ENCODE results near the gene CST8. TPM values are rescaled to one million over a fixed set of nuclear protein-coding genes. Genes with fewer than 3 reads are reported as not detected.

CST8 gene
- total RNA-seq, 1 experiment from 2014 or later: not detected

- no peak overlapping the region for H4K91ac ChIP-seq (ENCODE audit: insufficient read length, low read depth, low read length)
- H3K79me1 ChIP-seq (ENCODE audit: insufficient read depth, low read depth, low read length, poor library complexity, severe bottlenecking): no peaks in the 10 kb centered on the region
- no peak overlapping the region for H2BK120ac ChIP-seq (ENCODE audit: low read depth, low read length, poor library complexity, severe bottlenecking)
- no peak overlapping the region for H2AK5ac ChIP-seq (ENCODE audit: insufficient read length, low read length)
- no peak overlapping the region for H3T11ph ChIP-seq (ENCODE audit: low read length)
- peaks cover 8% of the 10 kb centered on the region for H3K27me3 Mint-ChIP-seq (ENCODE audit: low read depth)
- no peaks in the 10 kb centered on the region for H4K20me1 ChIP-seq (ENCODE audit: control insufficient read depth, insufficient read depth, insufficient read length)
- H3K4me3 Mint-ChIP-seq: no peak overlapping the region
- H3K14ac ChIP-seq (ENCODE audit: insufficient read depth, low read length): no peak overlapping the region
- no peak overlapping the region for H2AFZ ChIP-seq (ENCODE audit: low read length)
- H3K4me1 ChIP-seq (ENCODE audit: insufficient read depth, low read length): peaks cover 4% of the 10 kb centered on the region; the same call in 1 of the 2 replicates
- H3K9ac ChIP-seq (ENCODE audit: extremely low read depth, insufficient read length, low read length): no peak overlapping the region
- no peaks in the 10 kb centered on the region for H3K79me2 ChIP-seq (ENCODE audit: insufficient read depth, low read length)
- H3K23me2 ChIP-seq (ENCODE audit: insufficient read length, low read depth, low read length, poor library complexity, severe bottlenecking): no peaks in the 10 kb centered on the region
- H2BK15ac ChIP-seq (ENCODE audit: low read depth, low read length): no peak overlapping the region
- no peak for TF ChIP-seq CTCF (conservative IDR thresholded peaks at IDR 0.05)
- no peak overlapping the region for H3K27ac ChIP-seq (ENCODE audit: insufficient read length, low read depth, low read length)
- H3K27ac Mint-ChIP-seq: no peak overlapping the region
- no peak overlapping the region for H2BK12ac ChIP-seq (ENCODE audit: insufficient read length, low read depth, low read length)
- peaks cover 0 to 2% of the 10 kb centered on the region in 2 experiments; a peak in 2 of 5 replicates for H3K9me3 Mint-ChIP-seq
- no peak overlapping the region for H4K8ac ChIP-seq (replicated peaks; ENCODE audit: insufficient read length, low read depth, low read length)
- peaks cover 14 to 15% of the 10 kb centered on the region in 2 experiments for H3K4me1 Mint-ChIP-seq
- no peak overlapping the region for H2BK5ac ChIP-seq (ENCODE audit: insufficient read length, low read length)
- no peak overlapping the region for H3K56ac ChIP-seq (ENCODE audit: insufficient read length, low read depth, low read length)
- no peak overlapping the region for H2BK20ac ChIP-seq (ENCODE audit: low read depth, low read length, poor library complexity, severe bottlenecking)
- H3K4me2 ChIP-seq (ENCODE audit: insufficient read depth, insufficient read length, low read length): no peak overlapping the region
- no peak overlapping the region for H3K18ac ChIP-seq (ENCODE audit: insufficient read length, low read depth, low read length)
- peaks cover 0 to 8% (median 5%) of the 10 kb centered on the region in 3 experiments; a peak in 3 of 7 replicates for H3K36me3 Mint-ChIP-seq (ENCODE audit: insufficient read depth in 1 of 3, low read depth in 3 of 3)
- H3K4ac ChIP-seq (ENCODE audit: low read depth, low read length): no peak overlapping the region
- no peak overlapping the region for H3K23ac ChIP-seq (ENCODE audit: insufficient read length, low read depth, low read length)
- no CpG with 5 or more reads among the region's 2 CpGs for WGBS (ENCODE audit: extremely low coverage, insufficient read length, low lambda C conversion rate)
- no peak overlapping the region for H4K5ac ChIP-seq (ENCODE audit: insufficient read length, low read depth, low read length)
- no peak for DNase-seq
- H3K9me3 ChIP-seq (ENCODE audit: control insufficient read depth, low read depth, low read length): no peaks in the 10 kb centered on the region
- H3K27me3 ChIP-seq (ENCODE audit: insufficient read depth, low read length): no peaks in the 10 kb centered on the region
Observed at GRCh38 chr20:23541776-23542175, 50.9 kb downstream of the CST8 start.
